ACHN (cell line): Measurements from ENCODE around the gene IRF2.
"Not testable (repeated sequence)": the region's sequence is repeated elsewhere in the genome, so short reads cannot be mapped to it uniquely, and the experiment has no call there.

Experiments
- DNase-seq: peaks from one replicate; pipeline ENCODE4 v3.0.0-alpha.2; 2015
- in situ Hi-C: cut with HindIII; loops from 2 replicates; pipeline ENCODE4 v1.10.0; 2017; ENCODE audit warnings: low sequenced_read_pairs, low pct_ligation_motif_present, low pct_unique_long_range_greater_than_20kb

The IRF2 gene

GRCh38 chr4:184346273-184346672 lies 128.1 kb downstream of the IRF2 start:
- in situ Hi-C loops, DNase-seq: not testable (repeated sequence)

- in situ Hi-C loops: no loop called here
- no peak for DNase-seq
Observed at GRCh38 chr4:184345573-184345922, 128.8 kb downstream of the IRF2 start.

GRCh38 chr4:184344899-184345572 lies 129.3 kb downstream of the IRF2 start:
- in situ Hi-C loops: no loop called here
- no peak for DNase-seq

- in situ Hi-C loops: no loop called here
- no peak for DNase-seq
Observed at GRCh38 chr4:184344435-184344834, 129.9 kb downstream of the IRF2 start.

- in situ Hi-C loops: no loop called here
- peak; percentile 70 for DNase-seq
Observed at GRCh38 chr4:184343502-184344177, 130.7 kb downstream of the IRF2 start.

GRCh38 chr4:184342857-184343237 lies 131.5 kb downstream of the IRF2 start:
- in situ Hi-C loops, DNase-seq: not testable (repeated sequence)

DNA sequence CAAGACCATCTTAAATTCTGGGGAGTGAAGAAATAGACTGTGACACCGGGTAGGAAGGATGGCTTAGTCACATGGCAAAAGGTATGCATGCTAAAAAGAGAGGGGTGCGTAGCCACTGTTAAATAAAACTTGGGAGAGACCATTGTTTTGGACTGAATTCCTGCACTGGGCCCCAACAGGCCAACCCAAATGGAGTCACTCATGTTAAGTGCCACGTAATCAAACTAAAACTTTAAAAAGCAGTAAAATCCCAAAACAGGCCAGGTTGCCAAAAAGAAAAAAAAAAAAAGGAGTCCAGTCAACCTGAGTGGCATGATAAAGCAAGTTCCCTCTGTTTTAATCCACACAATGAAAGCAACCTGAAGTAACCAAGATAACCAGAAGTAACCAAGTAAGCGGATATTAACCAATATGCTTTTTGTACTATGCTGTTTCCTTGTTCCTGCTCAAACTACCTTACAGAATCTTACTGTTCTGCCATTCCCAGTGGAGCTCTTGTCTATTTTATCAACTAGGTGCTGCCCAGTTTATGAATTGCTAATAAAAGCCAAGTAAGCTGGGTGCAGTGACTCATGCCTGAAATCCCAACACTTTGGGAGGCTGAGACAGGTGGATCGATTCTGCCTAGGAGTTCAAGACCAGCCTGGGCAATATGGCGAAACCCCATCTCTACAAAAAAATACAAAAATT lies 132.0 kb downstream of the IRF2 start:
- in situ Hi-C loops: no loop called here
- DNase-seq: no peak

DNA sequence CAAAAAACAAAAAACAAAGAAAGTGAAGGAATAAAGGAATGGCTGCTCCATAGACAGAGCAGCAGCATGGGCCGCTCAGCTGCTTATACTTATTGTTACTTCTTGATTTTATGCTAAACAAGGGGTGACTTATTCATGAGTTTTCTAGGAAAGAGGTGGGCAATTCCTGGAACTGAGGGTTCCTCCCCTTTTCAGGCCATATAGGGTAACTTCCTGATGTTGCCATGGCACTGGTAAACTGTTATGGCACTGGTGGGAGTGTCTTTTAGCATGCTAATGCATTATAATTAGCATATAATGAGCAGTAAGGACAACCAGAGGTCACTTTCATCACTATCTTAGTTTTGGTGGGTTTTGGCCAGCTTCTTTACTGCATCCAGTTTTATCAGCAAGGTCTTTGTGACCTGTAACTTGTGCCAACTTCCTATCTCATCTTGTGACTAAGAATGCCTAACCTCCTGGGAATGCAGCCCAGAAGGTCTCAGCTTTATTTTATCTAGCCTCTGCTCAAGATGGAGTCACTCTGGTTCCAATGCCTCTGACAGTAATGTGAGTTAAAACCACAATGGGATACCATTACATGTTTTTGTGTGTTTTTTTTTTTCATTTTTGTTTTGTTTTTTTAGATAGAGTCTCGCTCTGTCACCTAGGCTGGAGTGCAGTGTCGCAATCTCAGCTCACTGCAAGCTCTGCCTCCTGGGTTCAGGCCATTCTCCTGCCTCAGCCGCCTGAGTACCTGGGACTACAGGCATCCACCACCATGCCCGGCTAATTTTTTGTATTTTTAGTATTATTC lies 134.8 kb downstream of the IRF2 start:
- in situ Hi-C loops, DNase-seq: not testable (repeated sequence)

GRCh38 chr4:184337907-184338306 lies 136.4 kb downstream of the IRF2 start:
- in situ Hi-C loops: no loop called here
- no peak for DNase-seq
